ENCODE results near the gene PPP1R1C.

- TF ChIP-seq CTCF (IDR thresholded peaks at IDR 0.05 in 8 of 11, conservative IDR thresholded peaks at IDR 0.05 in 3 of 11) (no peak), POLR2A (IDR thresholded peaks at IDR 0.05) (no peak), POLR2AphosphoS5 (IDR thresholded peaks at IDR 0.05) (no peak)
Observed at GRCh38 chr2:182090486-182090885, 104.8 kb downstream of the PPP1R1C start.

All from spleen (tissue), 7 donors.